Esophagus squamous epithelium (tissue), 5 donors: ENCODE measurements around the gene SPPL2B. TPM values are rescaled to one million over a fixed set of nuclear protein-coding genes. Genes with fewer than 3 reads are reported as not detected.

Experiments used
- DNase-seq: peaks from one replicate; lab custom pipeline; 2025; lab: John Stamatoyannopoulos, UW
- H3K27ac ChIP-seq, 4 donors: fragments of 200-600 bp; sonication (generic); one replicate each; pipeline ENCODE4 v1.5.1; 2016 to 2019; ENCODE audit warnings: mild to moderate bottlenecking in 1 of 4
- H3K27me3 ChIP-seq, 4 donors: fragments of 200-600 bp; sonication (generic); 1 replicate in 3 of 4; 2 replicates in 1 of 4; pipeline versions ENCODE4 v1.5.1 to v1.6.0; 2017 to 2021; ENCODE audit warnings: antibody characterized with exemption in 1 of 4
- H3K36me3 ChIP-seq, 3 donors: fragments of 200-600 bp; sonication (generic); one replicate each; pipeline ENCODE4 v1.5.1; 2016 to 2019
- H3K4me1 ChIP-seq, 3 donors: fragments of 200-600 bp; sonication (generic); one replicate each; pipeline ENCODE4 v1.5.1; 2017 to 2019
- H3K4me3 ChIP-seq, 4 donors: fragments of 200-600 bp; sonication (generic); 1 replicate in 3 of 4; 2 replicates in 1 of 4; pipeline ENCODE4 v1.5.1; 2016 to 2019; ENCODE audit warnings: mild to moderate bottlenecking in 2 of 4, moderate library complexity in 1 of 4
- H3K9me3 ChIP-seq, 3 donors: fragments of 200-600 bp; sonication (generic); one replicate each; pipeline ENCODE4 v1.5.1; 2016 to 2019
- CTCF ChIP-seq, 6 experiments: fragments of 450-650 bp in 4 of 6; fragments of 200-600 bp in 2 of 6; sonication (generic) in 2 of 6; IDR thresholded peaks; one replicate each; pipeline ENCODE4 v1.5.1; 2016 to 2019; ENCODE audit warnings: antibody characterized with exemption in 6 of 6, mild to moderate bottlenecking in 4 of 6, moderate library complexity in 4 of 6
- POLR2A ChIP-seq, 4 donors: fragments of 450-650 bp; IDR thresholded peaks; one replicate each; pipeline ENCODE4 v1.6.1; 2017; ENCODE audit warnings: antibody characterized with exemption in 4 of 4, mild to moderate bottlenecking in 4 of 4, moderate library complexity in 3 of 4
- WGBS, 2 donors: methylation state at CpG; one replicate each; pipeline ENCODE4 v1.1.5; 2018; 5-methylcytosine and 5-hydroxymethylcytosine counted together
- intact Hi-C: fragments of 100-400 bp; cut with DNase I; formaldehyde crosslinking; loops from one replicate; pipeline ENCODE4 v1.15.0; 2022
- total RNA-seq, 4 donors: library from RNA; depleted of rRNA; stranded (reverse); fragments of >200 nt; gene quantifications; one replicate each; pipeline ENCODE4 v1.1.0, GENCODE V29; 2016
- donor health status: DM: yes; HTN: yes; CAD: no.

The SPPL2B gene
- total RNA-seq, 4 donors from 2014 or later: 14.7 to 37.7 (median 36.2) TPM

- no peak overlapping the region for H3K27ac ChIP-seq
- no peaks in the 10 kb centered on the region for H3K9me3 ChIP-seq
- peaks cover 8 to 24% (median 13%) of the 10 kb centered on the region in 3 donors for H3K4me1 ChIP-seq
- DNase-seq: no peak
- no peak for TF ChIP-seq POLR2A (IDR thresholded peaks at IDR 0.05)
- no peak for TF ChIP-seq CTCF (IDR thresholded peaks at IDR 0.05)
- H3K4me3 ChIP-seq: no peak overlapping the region
- intact Hi-C loops: no loop called here
- H3K36me3 ChIP-seq: no peaks in the 10 kb centered on the region
- H3K27me3 ChIP-seq: peaks cover 0 to 98% (median 16%) of the 10 kb centered on the region in 4 donors
- 51 to 62% methylated on average over 2 to 3 of the region's 17 CpGs for WGBS, 2 donors
Observed at GRCh38 chr19:2306971-2307370, 21.5 kb upstream of the SPPL2B start.

GRCh38 chr19:2307518-2308012 is 20.9 kb upstream of the SPPL2B start:
- DNase-seq: no peak
- H3K27ac ChIP-seq: no peak overlapping the region
- no peaks in the 10 kb centered on the region for H3K9me3 ChIP-seq
- WGBS, 2 donors: 36% methylated on average over 5 of the region's 33 CpGs; no CpG with 5 or more reads in 1 of the 2 donors
- TF ChIP-seq CTCF (IDR thresholded peaks at IDR 0.05) (no peak), POLR2A (IDR thresholded peaks at IDR 0.05) (no peak)
- intact Hi-C loops: no loop called here
- peak overlapping the region in 2 of 4 donors; percentile 19 to 50 for H3K4me3 ChIP-seq
- H3K27me3 ChIP-seq: peaks cover 0 to 98% (median 17%) of the 10 kb centered on the region in 4 donors
- H3K36me3 ChIP-seq: no peaks in the 10 kb centered on the region
- H3K4me1 ChIP-seq: peaks cover 3 to 18% (median 9%) of the 10 kb centered on the region in 3 donors

- peak within 1 kb of the TSS in 2 of 4 donors; percentile 19 to 50 for H3K4me3 ChIP-seq
- WGBS, 2 donors: 28 to 40% methylated on average over 1 to 3 of the region's 63 CpGs
Observed at GRCh38 chr19:2308114-2308556, 20.3 kb upstream of the SPPL2B start, which contains the start of gene LINGO3. TSS of gene LINGO3 (minus strand) at chr19:2308154. CDS start at chr19:2291776, 16,378 bp downstream.

GRCh38 chr19:2309734-2310362 is 18.6 kb upstream of the SPPL2B start:
- Histone ChIP-seq H3K36me3 (no peaks in the 10 kb centered on the region), H3K27me3 (peaks cover 0 to 98% (median 15%) of the 10 kb centered on the region in 4 donors), H3K9me3 (peaks cover 0 to 3% (median 0%) of the 10 kb centered on the region in 3 donors), H3K4me3 (no peak overlapping the region), H3K4me1 (peaks cover 0 to 10% (median 5%) of the 10 kb centered on the region in 3 donors), H3K27ac (no peak overlapping the region)
- intact Hi-C loops: no loop called here
- WGBS, 2 donors: 45 to 59% methylated on average over 5 to 17 of the region's 17 CpGs
- DNase-seq: no peak
- TF ChIP-seq POLR2A (IDR thresholded peaks at IDR 0.05): no peak
- no peak for TF ChIP-seq CTCF (IDR thresholded peaks at IDR 0.05)

More at GRCh38 chr19:2308114-2308556, 20.3 kb upstream of the SPPL2B start, which contains the start of gene LINGO3:
- TF ChIP-seq CTCF (IDR thresholded peaks at IDR 0.05): no peak
- no peak for TF ChIP-seq POLR2A (IDR thresholded peaks at IDR 0.05)
- Histone ChIP-seq H3K27ac (no peak within 1 kb of the TSS), H3K27me3 (peaks cover 0 to 98% (median 15%) of the 10 kb centered on the region in 4 donors), H3K4me1 (peaks cover 0 to 12% (median 5%) of the 10 kb centered on the region in 3 donors), H3K9me3 (no peaks in the 10 kb centered on the region), H3K36me3 (no peaks in the 10 kb centered on the region)
- intact Hi-C loops: no loop called here
- DNase-seq: no peak

GRCh38 chr19:2311093-2311492 is 17.4 kb upstream of the SPPL2B start:
- Histone ChIP-seq H3K4me1 (peaks cover 0 to 12% (median 5%) of the 10 kb centered on the region in 3 donors), H3K36me3 (no peaks in the 10 kb centered on the region), H3K9me3 (peaks cover 0 to 7% (median 0%) of the 10 kb centered on the region in 3 donors), H3K27me3 (peaks cover 0 to 86% (median 15%) of the 10 kb centered on the region in 4 donors), H3K4me3 (no peak overlapping the region), H3K27ac (no peak overlapping the region)
- no peak for DNase-seq
- TF ChIP-seq CTCF (IDR thresholded peaks at IDR 0.05) (no peak), POLR2A (IDR thresholded peaks at IDR 0.05) (no peak)
- intact Hi-C loops: no loop called here
- 87 to 95% methylated on average over 3 to 4 of the region's 4 CpGs for WGBS, 2 donors
